Measurements from ENCODE around the gene RACGAP1.

DNA sequence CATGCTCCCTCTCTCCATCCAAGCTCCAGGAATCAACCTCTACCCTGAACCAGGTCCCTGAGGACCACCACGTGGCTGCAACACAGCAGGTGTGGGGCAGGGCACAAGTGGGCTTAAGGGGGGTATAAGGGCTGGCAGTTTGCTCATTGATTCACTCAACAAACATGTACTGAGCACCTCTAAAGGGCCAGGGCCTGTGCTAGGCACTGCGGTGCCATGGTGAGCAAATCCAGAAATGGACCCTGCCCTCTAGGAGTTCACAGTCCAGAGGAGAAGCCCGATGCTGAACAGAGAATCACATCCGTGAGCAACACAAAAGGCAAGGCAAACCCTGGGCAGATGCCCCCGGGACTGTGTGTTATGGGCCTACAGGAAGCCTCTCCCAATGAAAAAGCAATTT lies 81.2 kb downstream of the RACGAP1 start:
- TF ChIP-seq EZH2 (IDR thresholded peaks at IDR 0.05; ENCODE audit: insufficient read depth, poor library complexity, severe bottlenecking) = no peak
- no peak for TF ChIP-seq EZH2phosphoT487 (IDR thresholded peaks at IDR 0.05; ENCODE audit: insufficient read depth, low read depth)

Data from GM23248 (cell line).